Keratinocyte (primary cell): ENCODE results near the gene HSF5. TPM values are rescaled to one million over a fixed set of nuclear protein-coding genes. Genes with fewer than 3 reads are reported as not detected.
A peak's percentile ranks its signal among the peaks of the same experiment; 100 is the strongest.

Experiments
- DNase-seq: peaks from one replicate; pipeline ENCODE4 v3.0.0-alpha.2; 2011; ENCODE audit warnings: low read depth, missing footprints, low spot score
- FAIRE-seq: peaks from 2 replicates; lab custom pipeline; 2011; peaks lifted over from hg19 to GRCh38; lab: Jason Lieb, UNC
- H2AFZ ChIP-seq: 2 replicates; pipeline ENCODE4 v1.6.0; 2012; ENCODE audit warnings: low read length, control low read depth, inconsistent platforms; ENCODE audit not compliant: control insufficient read depth
- H3K27ac ChIP-seq: 2 replicates; pipeline ENCODE4 v1.5.1; 2011; ENCODE audit warnings: low read length; ENCODE audit not compliant: control insufficient read depth, insufficient read depth
- H3K27me3 ChIP-seq: 3 replicates; pipeline ENCODE4 v1.6.0; 2011; ENCODE audit warnings: low read length; ENCODE audit not compliant: control insufficient read depth, insufficient read depth; ENCODE audit errors: extremely low read depth
- H3K36me3 ChIP-seq, 2 experiments: 2 replicates in 1 of 2; 3 replicates in 1 of 2; pipeline ENCODE4 v1.5.1; 2011; ENCODE audit warnings: low read length in 2 of 2, mild to moderate bottlenecking in 1 of 2; ENCODE audit not compliant: control insufficient read depth in 2 of 2, insufficient read depth in 2 of 2; ENCODE audit errors: extremely low read depth in 1 of 2
- H3K4me1 ChIP-seq: 3 replicates; pipeline ENCODE4 v1.5.1; 2011; ENCODE audit warnings: low read length; ENCODE audit not compliant: control insufficient read depth, insufficient read depth; ENCODE audit errors: extremely low read depth
- H3K4me2 ChIP-seq: 3 replicates; pipeline ENCODE4 v1.6.0; 2011; ENCODE audit warnings: low read depth, low read length; ENCODE audit not compliant: control insufficient read depth, insufficient read depth; ENCODE audit errors: extremely low read depth
- H3K4me3 ChIP-seq, 3 experiments: fragments of 200-600 bp in 1 of 3; sonication (generic) in 1 of 3; 2 replicates in 2 of 3; 3 replicates in 1 of 3; pipeline ENCODE4 v1.5.1; 2011 to 2016; ENCODE audit warnings: low read length in 3 of 3, mild to moderate bottlenecking in 3 of 3, control low read depth in 2 of 3, inconsistent platforms in 1 of 3, low read depth in 1 of 3, mixed read lengths in 1 of 3, mixed run types in 1 of 3, moderate library complexity in 1 of 3; ENCODE audit not compliant: control insufficient read depth in 2 of 3, insufficient read depth in 2 of 3; ENCODE audit errors: extremely low read depth in 1 of 3
- H3K79me2 ChIP-seq: 2 replicates; pipeline ENCODE4 v1.6.0; 2012; ENCODE audit warnings: low read length; ENCODE audit not compliant: control insufficient read depth, insufficient read depth
- H3K9ac ChIP-seq: 3 replicates; pipeline ENCODE4 v1.6.0; 2011; ENCODE audit warnings: low read length; ENCODE audit not compliant: control insufficient read depth, insufficient read depth; ENCODE audit errors: extremely low read depth
- H3K9me1 ChIP-seq: 3 replicates; pipeline ENCODE4 v1.6.0; 2011; ENCODE audit warnings: low read length; ENCODE audit not compliant: control insufficient read depth, insufficient read depth; ENCODE audit errors: extremely low read depth
- H3K9me3 ChIP-seq: 2 replicates; pipeline ENCODE4 v1.5.1; 2012; ENCODE audit warnings: low read depth, low read length; ENCODE audit not compliant: control insufficient read depth
- H4K20me1 ChIP-seq: 3 replicates; pipeline ENCODE4 v1.6.0; 2011; ENCODE audit warnings: low read length; ENCODE audit not compliant: control insufficient read depth, insufficient read depth; ENCODE audit errors: extremely low read depth
- EZH2 ChIP-seq: IDR thresholded peaks from one replicate; pipeline ENCODE4 v1.6.1; 2012; ENCODE audit warnings: inconsistent platforms, mild to moderate bottlenecking, low read length, moderate library complexity
- dilution Hi-C: fragments of 300-500 bp; cut with MboI; formaldehyde crosslinking; loops from one replicate; pipeline ENCODE4 v1.7.0; 2020; ENCODE audit warnings: low sequenced_read_pairs; ENCODE audit not compliant: extremely low pct_ligation_motif_present
- polyA plus RNA-seq, 5 experiments: library from polyadenylated mRNA; depleted of rRNA in 3 of 5; stranded (reverse) in 3 of 5; stranded (forward) in 1 of 5; unstranded in 1 of 5; fragments of >200 nt; gene quantifications; 1 replicate in 1 of 5; 2 replicates in 3 of 5; 3 replicates in 1 of 5; pipeline versions ENCODE4 v1.2.1 to v1.2.3, GENCODE V29; 2011 to 2012; ENCODE audit warnings: missing spikeins in 2 of 5, low read depth in 1 of 5, low replicate concordance in 1 of 5
- TF ChIP-seq, protein P1 (sequence below), 3 experiments: IDR thresholded peaks in 1 of 3; conservative IDR thresholded peaks in 1 of 3; optimal IDR thresholded peaks in 1 of 3; 2 replicates in 2 of 3; 3 replicates in 1 of 3; pipeline versions ENCODE3 to v1.5.1; 2011; ENCODE audit warnings: low read length in 3 of 3, mild to moderate bottlenecking in 3 of 3, moderate library complexity in 2 of 3, control low read depth in 1 of 3, inconsistent platforms in 1 of 3; ENCODE audit not compliant: insufficient read depth in 2 of 3; ENCODE audit errors: extremely low read depth in 1 of 3

HSF5 gene
- polyA plus RNA-seq, 1 donor (not counting 4 experiments of a cell fraction or from before 2014, with no cell fraction given), result 0.01 TPM

DNA sequence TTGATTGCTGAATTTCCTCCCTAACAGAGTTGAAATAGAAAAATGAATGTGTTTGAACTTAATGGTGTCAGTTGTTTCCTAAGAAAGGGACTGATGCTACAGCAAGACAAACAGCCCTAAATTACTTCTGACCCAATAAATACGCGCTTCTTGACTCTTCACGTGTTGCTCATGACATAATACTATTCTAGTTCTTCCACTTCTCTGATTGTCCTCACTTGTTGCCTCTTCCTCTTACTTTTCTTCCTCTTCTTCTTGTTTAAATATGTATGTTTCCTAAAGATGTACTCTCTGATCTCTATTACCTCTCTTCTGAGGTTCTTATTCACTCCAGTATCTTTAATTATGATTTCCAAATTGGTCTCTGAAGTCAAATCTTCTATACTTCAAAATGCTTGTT, 103.3 kb downstream of the HSF5 start:
- H3K4me2 ChIP-seq, result peak overlapping the region; percentile 43
- H2AFZ ChIP-seq, result no peak overlapping the region
- dilution Hi-C loops, result no loop called here
- no peaks in the 10 kb centered on the region for H3K9me1 ChIP-seq
- H3K4me1 ChIP-seq, result peaks cover 36% of the 10 kb centered on the region
- H3K9me3 ChIP-seq, result no peaks in the 10 kb centered on the region
- no peak for TF ChIP-seq EZH2
- TF ChIP-seq, protein P1, sequence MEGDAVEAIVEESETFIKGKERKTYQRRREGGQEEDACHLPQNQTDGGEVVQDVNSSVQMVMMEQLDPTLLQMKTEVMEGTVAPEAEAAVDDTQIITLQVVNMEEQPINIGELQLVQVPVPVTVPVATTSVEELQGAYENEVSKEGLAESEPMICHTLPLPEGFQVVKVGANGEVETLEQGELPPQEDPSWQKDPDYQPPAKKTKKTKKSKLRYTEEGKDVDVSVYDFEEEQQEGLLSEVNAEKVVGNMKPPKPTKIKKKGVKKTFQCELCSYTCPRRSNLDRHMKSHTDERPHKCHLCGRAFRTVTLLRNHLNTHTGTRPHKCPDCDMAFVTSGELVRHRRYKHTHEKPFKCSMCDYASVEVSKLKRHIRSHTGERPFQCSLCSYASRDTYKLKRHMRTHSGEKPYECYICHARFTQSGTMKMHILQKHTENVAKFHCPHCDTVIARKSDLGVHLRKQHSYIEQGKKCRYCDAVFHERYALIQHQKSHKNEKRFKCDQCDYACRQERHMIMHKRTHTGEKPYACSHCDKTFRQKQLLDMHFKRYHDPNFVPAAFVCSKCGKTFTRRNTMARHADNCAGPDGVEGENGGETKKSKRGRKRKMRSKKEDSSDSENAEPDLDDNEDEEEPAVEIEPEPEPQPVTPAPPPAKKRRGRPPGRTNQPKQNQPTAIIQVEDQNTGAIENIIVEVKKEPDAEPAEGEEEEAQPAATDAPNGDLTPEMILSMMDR (optimal IDR thresholded peaks at IDR 0.05 in 1 of 3, IDR thresholded peaks at IDR 0.05 in 1 of 3, conservative IDR thresholded peaks at IDR 0.05 in 1 of 3; ENCODE audit: extremely low read depth in 1 of 3, insufficient read depth in 2 of 3, low read length in 3 of 3), result no peak
- H3K79me2 ChIP-seq, result peaks cover 52% of the 10 kb centered on the region
- H3K27ac ChIP-seq, result no peak overlapping the region
- no peak overlapping the region for H3K9ac ChIP-seq
- H3K27me3 ChIP-seq, result no peaks in the 10 kb centered on the region
- DNase-seq (no peak), FAIRE-seq (no peak)
- H4K20me1 ChIP-seq, result no peaks in the 10 kb centered on the region
- H3K36me3 ChIP-seq, result peaks cover 1 to 5% of the 10 kb centered on the region in 2 experiments
- no peak overlapping the region for H3K4me3 ChIP-seq

DNA sequence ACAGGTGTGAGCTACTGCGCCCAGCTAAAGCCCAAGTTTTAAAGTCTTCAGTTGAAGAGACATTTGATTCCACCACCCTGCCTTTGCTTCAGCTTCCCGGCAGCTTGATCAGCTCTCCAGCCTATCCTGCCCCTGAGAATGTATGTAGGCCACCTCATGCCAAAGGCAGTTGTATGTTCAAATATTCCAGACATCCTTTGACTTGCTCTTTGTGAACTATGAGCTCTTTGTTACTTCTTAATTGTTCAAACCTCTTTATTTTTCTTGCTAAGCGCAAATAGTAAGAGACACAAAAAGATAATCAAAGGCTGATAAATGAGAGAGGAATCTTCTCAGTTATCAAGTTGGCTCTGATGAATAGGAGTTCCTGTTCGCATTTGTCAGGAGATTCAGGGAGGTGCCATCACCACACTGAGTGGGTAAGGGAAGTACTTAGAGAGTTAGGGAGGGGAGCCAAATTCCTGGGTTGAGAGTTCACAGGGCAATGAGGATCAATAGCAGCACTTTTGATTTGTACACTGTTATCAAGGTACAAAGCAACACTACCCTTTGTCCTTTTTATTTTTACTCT, 104.2 kb downstream of the HSF5 start:
- Histone ChIP-seq H3K27ac (peak overlapping the region; percentile 43), H3K9me1 (no peaks in the 10 kb centered on the region), H3K36me3 (peaks cover 1 to 5% of the 10 kb centered on the region in 2 experiments), H3K4me2 (peak overlapping the region; percentile 43), H3K4me3 (no peak overlapping the region), H3K9ac (no peak overlapping the region), H3K9me3 (no peaks in the 10 kb centered on the region), H3K27me3 (no peaks in the 10 kb centered on the region), H3K4me1 (peaks cover 31% of the 10 kb centered on the region), H3K79me2 (peaks cover 52% of the 10 kb centered on the region), H4K20me1 (no peaks in the 10 kb centered on the region), H2AFZ (no peak overlapping the region)
- DNase-seq (peak; percentile 35), FAIRE-seq (peak; percentile 71)
- dilution Hi-C loops, result no loop called here
- TF ChIP-seq, protein P1 (optimal IDR thresholded peaks at IDR 0.05 in 1 of 3, IDR thresholded peaks at IDR 0.05 in 1 of 3, conservative IDR thresholded peaks at IDR 0.05 in 1 of 3; ENCODE audit: extremely low read depth in 1 of 3, insufficient read depth in 2 of 3, low read length in 3 of 3), result no peak
- TF ChIP-seq EZH2, result no peak
